Neural cell (in vitro differentiated cells): Measurements from ENCODE around the gene PARVB.

ENCODE experiments used
- CTCF ChIP-seq: fragments of 450-650 bp; IDR thresholded peaks from 2 replicates; pipeline ENCODE4 v1.5.1; 2014; ENCODE audit warnings: antibody characterized with exemption, mild to moderate bottlenecking, moderate library complexity; ENCODE audit not compliant: poor library complexity, severe bottlenecking
- EP300 ChIP-seq: fragments of 450-650 bp; conservative IDR thresholded peaks from 2 replicates; pipeline ENCODE4 v1.6.1; 2014; ENCODE audit warnings: antibody characterized with exemption, mild to moderate bottlenecking, moderate library complexity; ENCODE audit not compliant: poor library complexity, severe bottlenecking
- POLR2AphosphoS5 ChIP-seq: IDR thresholded peaks from 2 replicates; pipeline ENCODE4 v1.6.1; 2012
- REST ChIP-seq: IDR thresholded peaks from 2 replicates; pipeline ENCODE4 v1.6.1; 2012; ENCODE audit warnings: borderline replicate concordance

GRCh38 chr22:44019416-44019815 lies 4.7 kb upstream of the PARVB start:
- no peak for TF ChIP-seq CTCF
- no peak for TF ChIP-seq POLR2AphosphoS5
- TF ChIP-seq EP300, result no peak
- TF ChIP-seq REST, result no peak
